SHP77 (cell line): Measurements from ENCODE around the gene SRCIN1.

Experiments used
- DNase-seq, 2 experiments: peaks; one replicate each; lab custom pipeline; 2025; lab: John Stamatoyannopoulos, UW

The SRCIN1 gene

DNA sequence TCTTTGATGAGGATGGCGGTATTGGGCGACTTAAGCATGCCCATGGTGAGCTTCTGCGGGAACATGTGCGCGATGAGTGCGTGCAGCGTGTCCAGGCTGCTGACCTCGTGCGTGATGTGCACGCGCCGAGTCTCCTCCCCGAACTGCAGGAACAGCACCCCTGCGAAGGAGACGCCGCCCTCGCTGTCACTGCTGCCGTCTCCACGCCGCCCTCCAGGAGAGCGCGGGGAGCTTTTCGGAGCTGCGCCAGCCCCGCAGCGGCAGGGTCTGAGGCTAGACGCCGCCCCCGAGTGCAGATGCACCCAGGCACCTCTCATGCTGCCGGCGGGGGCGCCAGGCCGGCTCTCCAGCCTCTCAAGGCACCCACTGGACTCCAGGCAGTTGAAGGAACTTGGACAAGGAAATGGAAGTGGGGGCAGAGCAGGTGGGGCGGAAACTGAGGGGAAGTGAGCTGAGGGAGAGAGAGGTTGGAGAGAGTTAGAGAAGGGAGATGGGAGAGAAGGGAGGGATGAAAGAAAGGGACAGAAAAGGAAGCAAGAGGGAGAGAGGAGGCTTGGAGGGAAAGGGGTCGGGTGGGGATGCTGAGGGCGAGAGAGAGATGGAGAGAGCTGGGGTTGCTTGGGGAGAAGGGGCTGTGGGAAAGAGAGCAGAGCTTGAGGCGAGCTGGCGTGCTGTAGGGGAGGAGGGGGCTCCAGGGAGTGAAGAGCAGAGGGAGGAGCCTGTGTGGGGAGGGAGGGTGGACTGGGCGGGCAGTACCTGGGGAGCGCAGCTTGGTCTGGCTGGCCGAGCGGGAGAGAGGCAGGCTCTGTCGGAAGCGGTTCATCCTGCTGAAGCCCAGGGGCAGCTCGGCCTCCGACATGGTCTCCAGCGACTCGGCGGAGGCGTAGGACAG, 42.1 kb downstream of the SRCIN1 start:
- no peak for DNase-seq

DNA sequence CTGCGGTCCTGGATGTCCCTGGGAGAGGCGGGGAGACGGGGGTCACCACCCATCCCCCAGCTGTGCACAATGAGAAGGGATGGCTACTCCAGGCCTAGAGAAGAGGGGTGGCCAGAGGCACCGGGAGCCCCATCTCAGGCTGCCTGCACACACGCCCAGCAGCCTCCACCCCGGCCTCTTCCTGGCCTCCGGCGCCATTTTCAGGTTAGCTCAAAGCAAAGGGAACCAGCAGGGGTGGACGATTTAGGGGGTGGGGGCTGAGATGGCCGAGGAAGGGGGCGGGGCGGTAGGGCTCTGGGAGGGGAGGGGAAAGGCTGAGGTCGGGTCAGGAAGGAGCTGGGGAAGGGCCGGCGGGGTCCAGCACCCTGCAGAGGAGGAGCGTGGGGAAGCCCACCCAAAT, 42.8 kb downstream of the SRCIN1 start:
- no peak for DNase-seq

DNA sequence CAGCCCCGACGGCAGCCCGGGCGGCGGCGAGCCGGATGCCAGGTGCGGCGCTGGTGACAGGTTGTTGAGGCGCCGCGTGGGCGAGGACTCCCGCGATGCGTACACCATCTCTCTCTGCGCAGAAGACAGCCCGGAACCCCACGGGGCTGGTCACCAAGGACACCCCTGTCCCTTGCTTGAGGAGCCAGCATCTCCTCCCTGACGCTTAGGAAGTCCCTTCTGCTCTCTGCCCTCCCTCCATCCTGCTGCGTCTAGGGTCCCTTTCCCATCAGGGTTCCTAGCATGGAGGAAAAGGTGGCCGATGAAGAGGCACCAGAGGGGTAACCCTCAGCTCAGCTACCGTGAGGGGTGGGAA, 43.6 kb downstream of the SRCIN1 start:
- DNase-seq: no peak

DNA sequence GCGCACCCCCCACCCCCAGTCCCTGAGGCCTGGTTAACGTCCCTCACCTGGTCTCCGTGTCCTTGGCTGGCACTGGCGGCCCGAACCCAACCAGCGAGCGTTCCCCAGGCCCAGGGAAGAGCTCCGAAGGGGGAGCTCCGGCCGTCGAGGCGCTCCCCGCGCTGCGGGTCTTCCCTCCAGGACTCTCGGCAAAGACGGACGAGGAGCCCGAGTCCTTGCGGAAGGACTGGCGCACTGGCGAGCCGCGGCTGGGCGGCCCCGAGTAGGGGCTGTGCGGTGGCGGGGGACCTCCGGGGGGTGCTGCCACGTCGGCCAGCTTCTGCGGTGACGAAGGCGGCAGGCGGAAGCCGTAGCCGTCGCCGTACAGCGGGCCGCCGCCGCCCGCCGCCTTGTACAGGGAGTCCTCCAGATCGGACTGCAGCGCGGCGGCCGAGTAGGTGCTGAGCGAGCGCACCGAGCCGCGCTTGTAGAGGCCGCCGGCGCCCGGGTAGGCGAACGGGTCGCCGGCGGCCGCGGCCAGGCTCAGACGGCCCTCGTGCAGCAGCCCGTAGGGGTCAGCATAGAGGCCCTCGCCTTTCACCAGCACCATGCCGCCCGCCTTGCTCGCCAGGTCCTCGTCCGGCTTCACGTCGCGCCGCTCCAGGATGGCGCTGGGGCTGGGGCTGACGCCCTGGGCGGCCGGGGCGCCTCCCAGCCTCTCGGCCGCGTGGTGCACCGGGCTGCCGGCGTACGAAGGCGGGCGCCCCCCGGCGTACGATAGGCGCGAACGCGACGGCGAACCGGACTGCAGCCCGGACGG, 44.1 kb downstream of the SRCIN1 start:
- no peak for DNase-seq

- DNase-seq: no peak
Measured at GRCh38 chr17:38560503-38561318, 45.0 kb downstream of the SRCIN1 start.

DNA sequence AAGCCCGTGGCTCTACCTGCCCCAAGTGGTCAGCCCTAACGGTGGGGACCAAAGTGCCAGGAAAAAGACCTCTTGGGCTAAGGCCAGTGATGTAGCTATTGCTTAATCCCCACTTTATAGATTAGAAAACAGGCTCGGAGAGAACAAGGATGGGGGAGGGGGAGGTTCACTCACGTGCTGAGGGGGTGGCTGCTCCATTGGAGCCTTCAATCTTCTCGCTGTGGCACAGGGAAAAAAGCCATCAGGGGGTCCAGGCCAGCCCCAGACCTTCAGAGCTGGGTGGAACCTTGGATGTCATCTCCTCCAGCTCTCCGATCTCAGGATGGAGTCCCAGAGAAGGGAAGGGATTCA, 45.9 kb downstream of the SRCIN1 start:
- no peak for DNase-seq

DNA sequence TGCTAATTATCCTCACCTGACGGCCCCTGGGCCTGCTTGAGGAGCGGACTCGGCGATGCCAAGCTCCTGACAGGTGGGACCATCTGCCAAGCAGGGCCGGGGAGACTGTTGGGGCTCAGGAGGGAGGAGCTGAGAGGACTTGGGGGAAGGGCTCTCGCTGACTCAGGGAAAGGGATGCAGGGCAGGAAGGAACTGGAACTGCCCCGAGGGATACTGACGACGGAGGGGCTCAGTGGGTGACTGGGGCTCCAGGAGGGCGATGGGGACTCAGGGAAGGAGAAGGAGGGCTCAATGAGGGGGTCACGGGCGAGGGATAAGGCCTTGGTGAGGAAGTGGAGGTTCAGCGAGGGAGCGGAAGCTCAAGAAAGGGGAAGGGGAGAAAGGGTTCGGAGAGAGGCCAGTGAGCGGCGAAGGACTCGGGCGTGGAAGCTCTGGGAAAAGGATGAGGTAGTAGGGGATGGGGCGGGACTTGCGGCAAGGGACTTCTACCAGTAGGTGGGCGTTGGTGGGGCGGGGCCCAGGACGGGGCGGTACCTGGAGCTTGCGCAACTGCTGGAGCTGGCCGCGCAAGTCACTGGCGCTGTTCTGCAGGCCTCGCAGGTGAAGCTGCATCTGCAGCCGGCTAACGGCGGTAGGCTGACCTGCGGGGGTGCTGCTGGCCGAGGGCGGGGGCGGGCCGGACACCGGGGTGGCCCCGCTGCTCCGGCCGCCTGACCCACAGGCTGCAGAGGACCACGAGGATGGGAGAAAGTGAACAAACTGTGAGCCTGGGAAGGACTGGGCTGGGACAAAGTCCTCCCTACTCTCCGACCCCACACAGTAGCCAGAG, 46.5 kb downstream of the SRCIN1 start:
- DNase-seq: peak; percentile 94 to 95

- DNase-seq: no peak
Measured at GRCh38 chr17:38558728-38559050, 47.1 kb downstream of the SRCIN1 start.

DNA sequence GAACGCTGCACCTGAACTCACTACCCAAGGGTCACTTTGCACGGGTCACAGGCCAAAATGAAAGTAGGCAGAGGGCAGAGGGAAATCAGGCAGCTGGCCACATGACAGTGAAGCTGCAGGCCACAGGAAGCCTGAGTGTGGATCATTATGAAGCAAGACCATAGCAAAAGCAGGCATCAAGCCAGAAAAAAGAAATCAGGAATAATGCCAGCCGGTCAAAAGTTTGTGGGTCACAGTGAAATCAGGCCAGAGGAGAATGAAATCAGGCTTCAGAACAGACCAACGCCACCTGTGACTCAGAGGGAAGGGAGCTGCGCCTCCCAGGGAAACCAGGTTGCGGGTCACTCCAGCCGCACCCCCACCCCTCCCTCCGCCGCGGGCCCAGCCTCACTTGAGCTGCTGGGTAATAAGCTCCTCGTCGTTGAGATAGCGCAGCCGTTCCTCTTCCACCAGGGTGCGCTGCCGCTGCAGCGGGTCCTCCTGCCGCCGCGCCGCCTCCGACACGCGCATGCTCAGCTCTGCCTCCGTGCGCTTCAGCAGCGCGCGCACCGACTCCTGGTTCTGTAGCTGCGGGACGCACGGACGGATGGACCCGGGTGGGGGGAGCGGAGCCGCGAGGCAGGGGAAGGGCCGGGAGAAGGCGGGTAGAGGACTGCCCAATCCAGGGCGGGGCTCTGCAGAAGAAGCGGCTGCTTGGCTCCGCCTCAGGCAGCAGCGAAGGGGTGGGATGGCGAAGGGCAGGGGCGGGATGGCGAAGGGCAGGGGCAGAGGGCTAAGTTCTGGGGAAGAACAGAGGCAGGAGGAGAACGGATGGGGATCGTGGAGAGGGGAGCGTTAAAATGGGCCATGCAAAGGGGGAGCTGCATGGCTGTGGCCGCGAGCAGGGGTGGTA, 47.7 kb downstream of the SRCIN1 start:
- peak; percentile 95 to 97 for DNase-seq

GRCh38 chr17:38557396-38557795, 48.4 kb downstream of the SRCIN1 start:
- no peak for DNase-seq

- DNase-seq: no peak
Measured at GRCh38 chr17:38556239-38556638, 49.5 kb downstream of the SRCIN1 start.

DNA sequence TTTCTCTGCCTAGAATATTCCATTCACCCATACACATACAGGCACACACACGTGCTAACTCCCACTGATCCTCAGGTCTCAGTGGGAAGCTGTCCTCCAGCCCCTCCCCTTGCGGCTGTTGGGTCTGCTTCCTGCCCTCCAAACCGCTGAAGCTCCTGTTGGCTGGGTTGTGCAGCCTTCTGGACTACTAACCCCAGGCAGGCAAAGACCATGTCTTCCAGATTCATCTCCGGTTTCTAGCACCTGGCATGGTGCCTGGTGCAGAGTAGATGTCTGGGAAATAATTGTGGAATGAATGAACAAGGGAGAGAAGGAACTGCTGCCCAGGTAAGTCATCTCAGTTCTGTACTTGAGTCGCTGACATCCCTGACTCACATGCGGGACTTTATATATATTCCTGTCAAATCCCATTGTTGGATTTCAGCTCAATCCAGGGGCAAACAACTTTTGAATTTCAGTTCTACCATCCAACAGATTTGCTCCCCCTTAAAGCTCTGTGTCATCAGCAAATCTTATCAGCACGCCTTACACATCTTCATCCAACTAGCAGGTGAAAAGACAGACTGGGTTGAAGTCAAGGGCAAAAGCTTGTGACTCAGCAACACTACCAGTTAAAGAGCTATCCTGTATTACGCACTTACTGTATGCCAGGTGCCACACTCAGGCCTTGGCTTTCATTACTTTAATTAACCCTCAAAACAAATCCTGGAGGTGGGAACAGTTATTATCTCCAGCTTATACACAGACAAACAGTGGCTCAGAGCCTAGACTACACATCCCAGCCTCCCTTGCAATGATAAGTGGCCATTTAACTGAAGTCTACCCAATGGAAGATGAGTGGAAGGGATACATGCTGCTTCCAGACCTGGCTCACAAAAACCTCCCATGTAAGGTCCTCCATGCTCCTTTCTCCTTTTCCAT, 51.1 kb downstream of the SRCIN1 start:
- peak; percentile 52 to 70 for DNase-seq

DNA sequence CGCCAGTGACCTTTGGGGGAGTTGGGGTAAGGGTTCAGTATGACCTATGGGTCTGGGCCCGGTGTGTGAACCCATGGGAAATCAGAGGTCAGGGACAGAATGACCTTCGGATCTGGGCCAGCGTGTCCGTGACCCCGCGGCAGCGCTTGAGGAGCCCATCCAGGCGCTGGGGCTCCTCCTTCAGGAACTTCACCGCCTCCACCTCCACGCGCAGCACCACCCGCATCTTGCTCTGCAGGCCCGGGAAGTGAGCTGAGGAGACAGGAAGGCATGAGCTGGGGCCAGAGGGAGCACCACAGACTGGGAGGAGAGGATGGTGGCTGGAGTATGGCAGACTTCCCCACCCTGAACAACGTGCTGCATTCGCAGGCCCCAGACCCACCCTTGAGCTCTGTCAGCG, 53.4 kb downstream of the SRCIN1 start:
- DNase-seq: no peak

DNA sequence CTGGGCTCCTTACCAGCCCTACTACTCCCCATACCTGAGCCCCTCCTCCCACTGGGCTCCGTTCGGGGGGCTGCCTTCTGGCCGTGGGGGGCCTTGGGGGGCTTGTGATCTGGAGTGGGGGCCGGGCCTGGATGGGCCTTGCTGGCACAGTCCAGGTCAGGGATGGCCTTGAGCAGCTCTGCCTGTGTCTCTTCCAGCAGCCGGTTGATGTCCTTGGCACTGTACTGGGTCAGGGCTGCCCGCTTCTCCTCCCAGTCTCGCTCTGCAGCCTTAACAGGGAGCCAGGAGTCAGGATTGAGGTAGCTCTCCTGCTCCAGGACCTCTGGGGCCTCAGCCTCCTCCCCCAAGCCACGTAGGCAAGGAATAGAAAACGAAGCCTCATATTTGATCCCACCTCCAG, 54.6 kb downstream of the SRCIN1 start:
- DNase-seq: no peak

DNA sequence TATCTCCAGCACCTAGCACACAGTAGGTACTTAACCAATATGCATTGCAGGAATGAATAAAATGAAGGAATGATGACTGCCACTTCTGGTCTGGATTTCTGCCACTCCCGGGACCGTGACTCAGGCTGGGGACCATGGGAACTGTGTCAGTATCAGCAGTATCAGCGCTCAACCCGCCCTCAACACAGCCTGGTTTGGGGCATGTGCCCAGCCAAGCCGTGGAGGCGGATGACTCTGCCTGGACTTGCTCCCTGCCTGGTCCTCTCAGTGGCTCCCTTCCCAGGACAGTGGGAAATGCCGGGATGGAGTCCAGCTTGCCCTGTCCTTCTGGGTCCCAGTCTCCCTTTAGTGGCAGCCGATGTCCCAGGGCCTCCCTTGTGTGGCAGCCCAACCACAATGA, 55.1 kb downstream of the SRCIN1 start:
- no peak for DNase-seq

- DNase-seq: no peak
Measured at GRCh38 chr17:38549285-38549684, 56.5 kb downstream of the SRCIN1 start.

DNA sequence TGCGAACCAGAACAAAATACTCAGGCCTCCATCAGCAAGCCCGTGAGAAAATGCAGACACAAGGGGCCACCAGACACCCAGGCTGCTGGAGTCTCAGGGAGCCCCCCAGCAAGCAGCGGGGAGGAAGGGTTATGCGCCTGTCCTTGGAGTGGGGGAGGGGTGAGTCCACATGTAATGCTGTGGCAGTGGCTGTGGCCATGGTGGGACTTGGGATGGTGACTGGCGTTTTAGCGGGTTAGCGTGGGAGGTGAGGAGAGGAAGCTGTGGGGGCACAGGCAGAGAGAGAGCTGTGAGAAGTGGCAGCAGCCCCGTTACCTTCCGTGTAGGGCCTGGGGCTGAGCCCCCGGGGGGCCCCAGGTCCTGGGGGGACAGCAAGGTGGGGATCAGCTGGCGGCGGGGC, 58.3 kb downstream of the SRCIN1 start:
- DNase-seq: no peak

DNA sequence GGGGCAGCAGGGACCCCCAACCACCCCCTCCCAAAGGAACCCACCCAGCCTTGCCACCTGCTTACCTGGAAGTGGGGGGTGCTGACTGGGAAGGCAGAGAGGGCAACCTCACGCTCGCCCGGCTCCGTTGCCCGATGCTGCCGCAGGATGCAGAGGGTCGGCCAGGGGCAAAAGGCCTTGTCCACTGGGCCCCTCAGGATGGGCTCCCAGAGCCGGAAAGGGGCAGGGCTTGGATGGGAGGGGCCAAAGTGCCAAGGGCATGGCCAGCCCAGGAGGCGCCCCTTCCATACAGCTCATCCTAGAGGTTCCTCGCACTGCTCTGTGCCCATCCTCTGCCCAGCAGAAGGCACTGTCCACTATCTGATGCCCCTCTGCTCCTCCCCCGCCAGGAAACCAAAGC, 59.4 kb downstream of the SRCIN1 start:
- no peak for DNase-seq

DNA sequence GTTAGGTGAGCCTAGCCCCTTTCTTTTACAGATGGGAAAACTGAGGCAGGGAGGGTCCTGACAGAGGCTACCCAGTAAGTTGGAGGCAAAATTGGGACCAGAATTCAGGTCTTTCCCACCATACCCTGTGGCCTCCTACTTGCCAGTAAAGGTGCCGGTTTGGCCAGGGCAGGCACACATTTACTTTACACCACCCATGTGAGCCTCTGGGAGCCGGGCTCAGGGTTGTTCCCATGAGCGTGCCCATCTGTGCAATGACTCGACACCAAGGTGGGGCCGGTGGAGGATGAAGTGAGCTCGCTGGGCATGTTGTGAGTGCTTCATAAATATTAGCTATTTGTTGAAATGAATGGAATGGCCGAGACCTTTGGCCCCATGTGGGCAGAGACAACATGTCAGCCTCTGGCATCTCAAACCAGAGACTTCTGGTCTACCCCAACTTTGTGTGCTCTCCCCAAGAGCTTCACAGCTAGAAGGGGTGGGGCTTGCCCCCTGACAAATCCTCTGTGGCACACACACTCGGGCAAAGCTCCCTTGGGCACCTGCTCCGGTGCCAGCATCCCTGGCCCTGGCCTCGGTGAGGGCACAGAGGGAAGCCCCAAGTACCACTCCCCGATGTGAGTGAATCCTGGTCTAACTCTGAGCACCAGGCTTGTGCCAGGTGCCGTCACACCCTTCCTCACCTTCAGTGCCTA, 60.1 kb downstream of the SRCIN1 start:
- DNase-seq: no peak
